K562 (cell line): ENCODE measurements around the gene PRPF6. TPM values are rescaled to one million over a fixed set of nuclear protein-coding genes. Genes with fewer than 3 reads are reported as not detected.

Experiments used
- MGA ChIP-seq: fragments of 450-650 bp; IDR thresholded peaks from 2 replicates; pipeline ENCODE4 v1.6.1; 2016; ENCODE audit warnings: mild to moderate bottlenecking, moderate library complexity
- polyA plus RNA-seq, 8 experiments: library from polyadenylated mRNA; depleted of rRNA in 4 of 8; stranded (reverse) in 5 of 8; unstranded in 3 of 8; fragments of >200 nt; fragmentation: Nextera tagmentation in 2 of 8; fragmentation: Illumina TruSeq in 1 of 8; extraction: Ambion mirVana in 2 of 8; extraction: Trizol in 1 of 8; gene quantifications; 2 replicates each; pipeline versions ENCODE4 v1.2.1 to v1.2.3, GENCODE V29; 2011 to 2014; ENCODE audit warnings: inconsistent platforms in 1 of 8, missing spikeins in 1 of 8
- total RNA-seq, 7 experiments: library from RNA; depleted of rRNA in 6 of 7; stranded (reverse); fragments of >200 nt in 6 of 7; fragmentation: Illumina TruSeq in 2 of 7; extraction: Trizol in 2 of 7; gene quantifications; 2 replicates each; pipeline versions ENCODE4 v1.2.1 to v1.2.3, GENCODE V29; 2011 to 2021; ENCODE audit warnings: low replicate concordance in 1 of 7

Gene PRPF6
- total and polyA plus RNA-seq, 9 of the 15 experiments (the other 6 are each of a cell fraction or from before 2014, with no cell fraction given) = 4.2 to 83.2 (median 59.9) TPM

GRCh38 chr20:64001607-64002011 lies 20.7 kb downstream of the PRPF6 start (continued):
- no peak for TF ChIP-seq MGA
